TTC549 (cell line): ENCODE results near the gene SPNS2.

Source experiments
- FAIRE-seq: peaks from 2 replicates; lab custom pipeline; 2012; peaks lifted over from hg19 to GRCh38; lab: Jason Lieb, UNC

Gene SPNS2

DNA sequence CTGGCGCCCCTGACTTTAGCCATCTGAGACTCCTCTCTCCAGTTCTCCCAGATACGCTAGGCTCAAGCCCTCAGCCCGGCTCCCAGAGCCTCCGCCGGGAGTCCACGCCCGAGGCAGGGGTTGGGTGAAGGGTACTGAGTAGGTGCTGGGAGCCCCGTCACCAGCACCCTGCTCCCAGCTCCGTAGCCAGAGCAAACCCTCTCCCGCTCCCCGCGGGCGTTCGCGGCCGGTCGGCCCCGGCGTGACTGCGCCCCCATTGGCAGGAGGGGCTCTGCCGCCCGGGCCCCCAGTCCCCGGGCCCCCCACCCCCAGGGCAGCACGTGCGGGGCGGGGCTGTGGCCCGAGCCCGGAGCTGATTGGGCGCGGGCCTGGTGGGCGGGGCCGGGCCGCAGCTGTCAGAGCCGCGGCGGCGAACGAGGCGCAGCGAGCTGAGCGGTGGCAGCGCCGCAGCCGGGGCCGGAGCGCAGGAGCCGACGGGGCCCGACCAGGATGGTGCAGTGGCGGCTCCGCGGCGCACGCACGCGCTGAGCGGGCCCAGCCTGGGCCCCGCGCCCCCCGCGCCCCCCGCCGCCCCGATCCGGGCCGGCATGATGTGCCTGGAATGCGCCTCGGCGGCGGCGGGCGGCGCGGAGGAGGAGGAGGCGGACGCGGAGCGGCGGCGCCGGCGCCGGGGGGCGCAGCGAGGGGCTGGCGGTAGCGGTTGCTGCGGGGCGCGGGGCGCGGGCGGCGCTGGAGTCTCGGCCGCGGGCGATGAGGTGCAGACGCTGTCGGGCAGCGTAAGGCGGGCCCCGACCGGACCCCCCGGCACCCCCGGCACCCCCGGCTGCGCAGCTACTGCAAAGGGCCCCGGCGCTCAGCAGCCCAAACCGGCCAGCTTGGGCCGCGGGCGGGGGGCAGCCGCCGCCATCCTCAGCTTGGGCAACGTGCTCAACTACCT lies at the start of gene SPNS2:
Gene SPNS2 (plus strand): TSS at position 421 of the 937 bp plus-strand sequence. CDS start 167 bp downstream, at position 588.
- no peak for FAIRE-seq

- no peak for FAIRE-seq
These were observed 48.9 kb upstream of the SPNS2 start for GRCh38 chr17:4449736-4450135.

GRCh38 chr17:4450710-4451316 lies 47.9 kb upstream of the SPNS2 start:
- no peak for FAIRE-seq

DNA sequence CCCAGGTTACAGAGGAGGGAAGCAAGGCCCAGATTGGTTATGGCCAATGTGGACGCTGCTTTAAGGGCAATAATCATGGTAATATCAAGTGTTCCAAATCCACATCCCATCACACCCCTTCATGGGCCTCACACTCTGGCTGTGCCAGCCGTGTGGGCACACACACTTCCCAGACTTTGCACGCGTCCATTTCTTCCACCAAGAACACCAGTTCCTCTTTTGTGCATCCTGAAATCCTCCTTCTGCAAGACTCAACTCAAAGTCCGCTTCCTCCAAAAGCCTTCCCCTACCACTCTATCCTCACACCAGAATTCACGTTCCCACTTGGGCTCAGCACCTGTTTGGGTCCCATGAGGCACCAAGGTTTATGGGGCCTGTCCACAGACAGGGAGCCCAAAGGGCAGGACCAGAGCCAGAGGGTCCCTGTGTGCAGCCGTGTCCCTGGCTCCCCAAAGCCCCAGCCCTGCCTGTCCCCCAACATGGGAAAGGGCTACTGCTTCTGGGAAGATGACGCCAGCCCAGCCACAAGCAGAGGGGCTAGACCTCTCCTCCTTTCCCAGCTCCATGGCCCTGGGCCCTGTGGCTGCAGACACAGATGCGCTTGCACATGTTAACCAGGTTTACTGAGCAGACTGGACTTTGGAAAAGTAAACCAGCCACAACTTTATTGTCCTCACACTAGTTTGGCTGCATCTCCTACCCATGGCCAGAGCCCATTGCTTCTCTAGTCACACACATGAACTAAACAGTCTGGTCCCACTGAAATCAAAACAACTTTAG lies 44.7 kb upstream of the SPNS2 start:
- no peak for FAIRE-seq

DNA sequence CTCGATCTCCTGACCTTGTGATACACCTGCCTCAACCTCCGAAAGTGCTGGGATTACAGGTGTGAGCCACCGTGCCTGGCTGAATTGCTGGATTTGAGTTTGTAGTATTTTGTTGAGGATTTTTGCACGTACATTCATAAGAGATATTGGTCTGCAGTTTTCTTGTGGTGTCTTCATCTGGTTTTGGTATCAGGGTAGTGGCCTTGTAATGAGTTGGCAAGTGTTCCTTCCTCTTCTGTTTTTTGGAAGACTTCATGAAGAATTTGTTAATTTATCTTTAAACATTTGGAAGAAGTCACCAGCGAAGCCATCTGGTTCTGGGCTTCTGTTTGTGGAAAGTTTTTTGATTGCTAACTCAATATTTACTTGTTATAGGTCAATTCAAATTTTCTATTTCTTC lies 38.0 kb upstream of the SPNS2 start:
- FAIRE-seq = no peak

GRCh38 chr17:4463818-4464476 lies 34.7 kb upstream of the SPNS2 start:
- FAIRE-seq = no peak

- FAIRE-seq = no peak
These were observed 32.9 kb upstream of the SPNS2 start for GRCh38 chr17:4465786-4466185.

GRCh38 chr17:4467287-4467686 lies 31.4 kb upstream of the SPNS2 start:
- no peak for FAIRE-seq

GRCh38 chr17:4469552-4469951 lies 29.1 kb upstream of the SPNS2 start:
- FAIRE-seq = no peak

GRCh38 chr17:4472286-4472685 lies 26.4 kb upstream of the SPNS2 start:
- no peak for FAIRE-seq

DNA sequence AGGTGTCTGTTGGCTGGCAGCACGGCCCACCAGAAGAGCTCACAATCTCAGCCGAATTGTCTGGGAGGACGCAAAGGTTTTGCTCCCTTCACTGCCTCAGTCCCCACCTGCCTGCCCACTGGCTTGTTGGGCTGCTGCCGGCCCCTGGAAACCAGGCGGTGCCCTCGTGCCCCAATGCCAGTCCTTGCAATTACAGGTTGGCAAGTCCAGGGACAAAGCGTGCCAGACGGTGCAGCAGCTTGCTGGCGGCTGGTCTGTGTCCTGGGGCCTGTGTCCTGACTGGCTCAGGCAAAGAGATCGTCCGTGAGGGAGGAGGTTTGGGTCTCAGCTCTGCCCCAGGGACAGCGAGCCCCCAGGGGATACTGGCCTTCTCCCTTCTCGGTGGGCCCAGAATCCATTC lies 24.6 kb upstream of the SPNS2 start:
- FAIRE-seq = no peak

DNA sequence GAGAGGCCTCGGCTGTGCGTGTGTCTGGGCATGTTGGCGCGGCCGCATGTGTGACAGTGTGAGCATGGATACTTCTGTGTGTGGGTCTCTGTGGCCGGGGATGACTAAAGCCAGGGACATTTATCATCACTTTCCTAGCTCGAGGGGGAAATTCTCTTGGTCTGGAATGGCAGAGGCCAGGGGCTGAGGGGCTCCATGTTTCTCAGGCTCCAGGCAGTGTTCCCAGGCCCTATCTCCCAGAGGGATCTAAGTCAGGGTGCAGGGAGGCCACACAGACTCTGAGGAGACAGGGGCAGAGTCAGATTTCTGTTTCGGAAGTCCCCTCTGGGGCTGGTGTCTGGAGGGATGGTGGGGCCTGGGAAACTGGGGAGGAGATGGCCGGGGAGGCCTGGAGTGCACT lies 23.7 kb upstream of the SPNS2 start:
- no peak for FAIRE-seq

GRCh38 chr17:4475463-4475862 lies 23.2 kb upstream of the SPNS2 start:
- no peak for FAIRE-seq

DNA sequence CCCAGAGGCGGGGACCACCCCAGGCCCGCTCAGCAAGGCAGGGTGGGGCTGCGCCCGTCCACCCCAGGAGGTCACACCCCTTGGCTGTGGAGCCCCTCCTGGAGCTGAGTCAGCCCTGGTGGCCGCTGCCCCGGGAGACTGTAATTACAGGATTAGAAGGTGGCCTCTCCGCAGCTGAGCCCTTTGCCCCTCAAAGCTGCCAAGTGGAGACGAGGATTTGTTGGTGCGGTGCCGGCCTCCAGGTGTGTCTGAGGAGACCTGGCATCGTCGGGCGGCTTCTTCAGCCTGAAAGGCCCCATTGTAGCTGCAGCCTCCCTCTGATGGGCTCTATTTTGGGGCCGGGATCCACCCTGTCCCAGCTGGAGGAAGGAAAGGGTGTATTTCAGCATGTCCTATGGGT lies 22.7 kb upstream of the SPNS2 start:
- no peak for FAIRE-seq

DNA sequence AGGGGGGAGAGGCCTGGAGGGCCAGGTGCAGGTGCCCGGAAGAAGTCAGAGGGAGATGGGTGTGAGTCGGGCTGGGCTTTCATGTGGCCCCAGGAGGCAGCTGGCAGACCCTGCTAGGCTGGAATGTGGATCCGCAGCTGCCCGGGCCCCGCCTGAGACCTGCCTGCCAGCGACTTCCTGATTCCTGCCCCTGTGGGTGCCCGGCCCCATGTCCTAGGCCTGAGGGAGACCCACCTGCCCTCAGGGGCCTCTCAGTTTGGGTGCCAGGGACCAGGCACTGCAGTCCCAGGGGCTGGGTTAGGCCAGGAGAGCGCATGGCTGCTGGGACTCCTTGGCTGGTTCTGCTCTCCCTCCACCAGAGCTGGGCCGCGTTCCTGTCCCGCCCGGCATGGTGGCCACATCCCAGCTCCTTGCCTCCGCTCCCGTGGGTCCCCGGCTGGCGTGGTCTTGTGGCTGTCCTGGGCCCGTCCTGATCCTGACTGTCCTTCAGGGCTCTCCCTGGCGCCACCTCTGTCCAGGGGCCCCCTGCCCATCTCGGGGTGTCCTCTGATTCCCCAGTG lies 22.1 kb upstream of the SPNS2 start:
- FAIRE-seq = no peak

DNA sequence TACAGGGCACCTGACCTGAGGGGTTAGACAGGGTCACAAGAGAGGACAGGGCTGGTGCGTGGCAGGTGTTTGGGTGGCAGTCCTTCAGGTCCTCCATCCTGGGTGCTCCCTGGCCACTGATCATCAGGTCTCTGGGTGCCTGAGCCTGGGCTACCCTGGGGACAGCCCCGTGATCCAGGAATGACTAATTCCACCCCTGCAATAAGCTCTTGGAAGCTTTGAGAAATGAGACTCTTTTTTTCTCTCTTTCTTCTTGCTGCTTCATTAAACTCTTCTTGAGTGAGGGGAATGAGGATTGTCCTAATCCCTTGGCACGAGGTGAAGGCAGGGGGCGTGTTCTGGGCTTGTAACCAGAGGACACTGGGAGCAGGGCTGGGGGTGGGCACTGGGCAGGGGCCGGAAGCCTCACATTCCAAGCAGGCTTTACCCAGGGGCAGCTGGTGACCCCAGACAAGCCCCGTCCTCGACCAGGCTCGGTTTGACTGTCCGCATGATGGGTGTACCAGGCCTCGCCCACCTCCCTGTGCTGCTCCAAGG lies 21.4 kb upstream of the SPNS2 start:
- FAIRE-seq = no peak

- no peak for FAIRE-seq
These were observed 20.3 kb upstream of the SPNS2 start for GRCh38 chr17:4478318-4478830.

GRCh38 chr17:4479340-4479981 lies 19.2 kb upstream of the SPNS2 start:
- no peak for FAIRE-seq

GRCh38 chr17:4479982-4480751 lies 18.5 kb upstream of the SPNS2 start:
- no peak for FAIRE-seq
